ELR (cell line): ENCODE data around the gene HAPLN1.

Experiments used
- DNase-seq: peaks from one replicate; pipeline ENCODE4 v3.0.0-alpha.2; 2015; ENCODE audit warnings: low read depth

Gene HAPLN1

GRCh38 chr5:83641946-83642345 lies 78.7 kb downstream of the HAPLN1 start:
- no peak for DNase-seq

DNA sequence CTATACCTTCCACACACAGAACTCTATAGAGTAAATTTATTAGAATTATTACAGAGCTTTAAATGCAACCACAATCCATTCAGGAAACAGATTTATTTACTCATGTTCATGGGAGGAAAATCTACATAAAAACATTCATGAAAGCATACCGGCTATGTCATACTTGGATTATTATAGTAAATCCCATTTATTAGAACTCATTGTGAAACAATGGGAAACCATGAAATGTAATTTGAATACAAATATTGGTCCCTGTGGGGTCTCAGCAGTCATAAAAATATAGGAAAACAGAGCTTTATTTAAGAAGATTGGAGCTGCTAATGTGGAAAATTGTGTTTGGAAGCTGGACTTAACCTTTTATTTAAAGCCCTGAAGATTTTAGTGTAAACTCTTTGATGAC lies 80.7 kb downstream of the HAPLN1 start:
- no peak for DNase-seq

GRCh38 chr5:83636156-83636555 lies 84.5 kb downstream of the HAPLN1 start:
- no peak for DNase-seq

DNA sequence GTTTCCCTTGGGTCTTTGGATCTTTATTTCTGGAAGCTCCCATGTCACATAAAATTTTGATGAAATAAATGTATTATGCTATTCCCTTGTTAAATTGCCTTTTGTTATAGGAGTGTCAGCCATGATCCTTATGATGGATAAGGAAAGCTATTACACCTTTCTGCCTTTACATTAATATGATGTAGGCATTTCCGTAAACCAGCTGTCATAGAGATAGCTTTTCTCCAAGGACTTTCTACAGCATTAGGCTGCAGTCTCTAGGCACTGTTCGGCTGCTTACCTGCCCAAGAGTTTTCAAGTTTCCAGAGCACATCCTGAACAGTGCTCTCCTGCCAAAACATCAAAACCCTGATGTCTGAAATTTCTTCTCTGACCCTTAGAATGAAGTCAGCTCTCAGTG lies 87.4 kb downstream of the HAPLN1 start:
- DNase-seq = no peak

- DNase-seq = peak; percentile 74
Measured at GRCh38 chr5:83632874-83633273, 87.8 kb downstream of the HAPLN1 start.

GRCh38 chr5:83628360-83628759 lies 92.3 kb downstream of the HAPLN1 start:
- DNase-seq = no peak

DNA sequence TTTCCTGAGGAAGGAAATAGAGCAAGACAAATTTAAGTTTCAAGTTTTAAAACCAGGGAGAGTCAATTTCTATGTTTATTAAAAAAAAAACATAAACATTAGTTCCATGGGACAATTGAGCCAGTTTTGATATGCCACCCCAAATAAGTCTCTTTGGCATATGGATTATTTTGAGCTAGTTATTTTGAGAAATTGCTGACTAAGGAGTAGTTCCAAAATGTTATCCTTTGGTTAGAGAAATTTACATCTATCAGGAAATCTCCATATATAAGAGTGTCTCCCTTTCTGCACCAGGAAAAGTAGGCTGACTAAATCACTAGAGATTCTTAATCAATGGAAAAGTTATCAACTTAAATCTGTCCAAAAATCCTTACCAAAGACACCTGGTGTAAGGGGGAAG lies 105.8 kb downstream of the HAPLN1 start:
- no peak for DNase-seq

GRCh38 chr5:83608122-83608521 lies 112.5 kb downstream of the HAPLN1 start:
- peak; percentile 55 for DNase-seq

- peak; percentile 11 for DNase-seq
Measured at GRCh38 chr5:83595217-83595616, 125.4 kb downstream of the HAPLN1 start.

GRCh38 chr5:83590966-83591365 lies 129.7 kb downstream of the HAPLN1 start:
- no peak for DNase-seq

DNA sequence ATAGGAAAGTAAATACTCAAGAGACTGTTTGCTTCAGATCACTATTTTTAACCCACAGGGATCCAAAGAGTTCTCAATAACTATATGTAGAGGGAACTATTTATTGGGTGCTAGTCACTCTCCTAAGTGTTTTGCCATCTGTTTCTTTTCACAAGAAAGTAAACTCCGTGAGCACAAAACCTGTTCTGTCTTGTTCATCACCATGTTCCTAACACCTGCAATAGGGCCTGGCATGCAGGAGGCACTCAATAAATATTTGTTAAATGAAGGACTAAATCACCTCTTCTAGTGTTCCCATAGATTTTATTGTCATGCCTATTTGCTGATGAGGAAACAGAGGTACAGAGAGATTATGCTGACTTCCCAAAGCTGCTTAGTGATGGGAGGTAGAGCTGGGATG lies 130.9 kb downstream of the HAPLN1 start:
- no peak for DNase-seq
